SK-N-SH treated with all-trans-retinoic acid at 6 μM for 48 hours (cell line): ENCODE results near the gene LTBP3.

Experiments used
- ARNTL ChIP-seq: fragments of 450-650 bp; formaldehyde crosslinking; IDR thresholded peaks from 2 replicates; pipeline ENCODE4 v1.5.0; 2020; ENCODE audit warnings: low read depth, mild to moderate bottlenecking, moderate library complexity, borderline replicate concordance
- BACH2 ChIP-seq: fragments of 250-450 bp; sonication (Bioruptor Pico); IDR thresholded peaks from 2 replicates; pipeline ENCODE4 v1.9.0; 2021; ENCODE audit warnings: mild to moderate bottlenecking, borderline replicate concordance
- GLIS3 ChIP-seq: fragments of 250-450 bp; sonication (Bioruptor Pico); IDR thresholded peaks from 2 replicates; pipeline ENCODE4 v1.5.0; 2020; ENCODE audit warnings: mild to moderate bottlenecking, moderate library complexity
- ISL1 ChIP-seq: fragments of 250-450 bp; sonication (Bioruptor Pico); IDR thresholded peaks from 2 replicates; pipeline ENCODE4 v2.1.2; 2022; ENCODE audit warnings: mild to moderate bottlenecking, moderate library complexity
- OSR1 ChIP-seq: fragments of 250-450 bp; sonication (Bioruptor Pico); IDR thresholded peaks from 2 replicates; pipeline ENCODE4 v1.8.0; 2022; ENCODE audit warnings: moderate library complexity, mild to moderate bottlenecking, inconsistent platforms
- PATZ1 ChIP-seq: fragments of 250-450 bp; sonication (Bioruptor Pico); IDR thresholded peaks from 2 replicates; pipeline ENCODE4 v1.8.0; 2020; ENCODE audit warnings: mild to moderate bottlenecking, moderate library complexity, borderline replicate concordance
- RARB ChIP-seq: fragments of 250-450 bp; sonication (Bioruptor Pico); IDR thresholded peaks from 2 replicates; pipeline ENCODE4 v1.8.0; 2021; ENCODE audit warnings: mild to moderate bottlenecking, moderate library complexity
- SNAI2 ChIP-seq: fragments of 250-450 bp; sonication (Bioruptor Pico); IDR thresholded peaks from 2 replicates; pipeline ENCODE4 v1.5.0; 2020; ENCODE audit warnings: mild to moderate bottlenecking, moderate library complexity
- ZFP3 ChIP-seq: fragments of 250-450 bp; sonication (Bioruptor Pico); IDR thresholded peaks from 2 replicates; pipeline ENCODE4 v1.5.0; 2020; ENCODE audit warnings: mild to moderate bottlenecking, moderate library complexity
- ZFP30 ChIP-seq: fragments of 450-650 bp; formaldehyde crosslinking; IDR thresholded peaks from 2 replicates; pipeline ENCODE4 v1.5.0; 2022; ENCODE audit warnings: mild to moderate bottlenecking, moderate library complexity
- ZNF70 ChIP-seq: fragments of 450-650 bp; formaldehyde crosslinking; IDR thresholded peaks from 2 replicates; pipeline ENCODE4 v1.5.0; 2020; ENCODE audit warnings: mild to moderate bottlenecking, moderate library complexity

GRCh38 chr11:65498727-65498976 is 59.5 kb downstream of the LTBP3 start:
- TF ChIP-seq ZFP3 (CRISPR knock-in tag), result no peak
- no peak for TF ChIP-seq ARNTL
- TF ChIP-seq ZFP30, result no peak
- TF ChIP-seq RARB, result no peak
- TF ChIP-seq OSR1, result no peak
- TF ChIP-seq PATZ1 (CRISPR knock-in tag), result no peak
- TF ChIP-seq GLIS3 (CRISPR knock-in tag), result no peak
- TF ChIP-seq ISL1 (CRISPR knock-in tag), result no peak
- no peak for TF ChIP-seq SNAI2 (CRISPR knock-in tag)
- no peak for TF ChIP-seq ZNF70 (CRISPR knock-in tag)
- no peak for TF ChIP-seq BACH2 (CRISPR knock-in tag)
